Fibroblast of the aortic adventitia (primary cell): Measurements from ENCODE around the gene CFAP119. TPM values are rescaled to one million over a fixed set of nuclear protein-coding genes. Genes with fewer than 3 reads are reported as not detected.

Experiments
- DNase-seq: peaks from one replicate; pipeline ENCODE4 v3.0.0-alpha.2; 2010; ENCODE audit warnings: low read depth
- H3K4me3 ChIP-seq: 2 replicates; pipeline ENCODE4 v1.5.1; 2011; ENCODE audit warnings: low read depth, mild to moderate bottlenecking, control low read depth, low read length, moderate library complexity
- total RNA-seq: library from RNA; depleted of rRNA; stranded (reverse); fragments of >200 nt; gene quantifications from 2 replicates; pipeline ENCODE4 v1.2.3, GENCODE V29; 2012; ENCODE audit warnings: low replicate concordance
- TF ChIP-seq, protein P1 (sequence below): IDR thresholded peaks from 2 replicates; pipeline ENCODE4 v1.5.1; 2011; ENCODE audit warnings: mild to moderate bottlenecking, low read length, control low read depth, inconsistent platforms; ENCODE audit not compliant: insufficient read depth

Gene CFAP119
- total RNA-seq, 1 donor = 2.7 TPM

DNA sequence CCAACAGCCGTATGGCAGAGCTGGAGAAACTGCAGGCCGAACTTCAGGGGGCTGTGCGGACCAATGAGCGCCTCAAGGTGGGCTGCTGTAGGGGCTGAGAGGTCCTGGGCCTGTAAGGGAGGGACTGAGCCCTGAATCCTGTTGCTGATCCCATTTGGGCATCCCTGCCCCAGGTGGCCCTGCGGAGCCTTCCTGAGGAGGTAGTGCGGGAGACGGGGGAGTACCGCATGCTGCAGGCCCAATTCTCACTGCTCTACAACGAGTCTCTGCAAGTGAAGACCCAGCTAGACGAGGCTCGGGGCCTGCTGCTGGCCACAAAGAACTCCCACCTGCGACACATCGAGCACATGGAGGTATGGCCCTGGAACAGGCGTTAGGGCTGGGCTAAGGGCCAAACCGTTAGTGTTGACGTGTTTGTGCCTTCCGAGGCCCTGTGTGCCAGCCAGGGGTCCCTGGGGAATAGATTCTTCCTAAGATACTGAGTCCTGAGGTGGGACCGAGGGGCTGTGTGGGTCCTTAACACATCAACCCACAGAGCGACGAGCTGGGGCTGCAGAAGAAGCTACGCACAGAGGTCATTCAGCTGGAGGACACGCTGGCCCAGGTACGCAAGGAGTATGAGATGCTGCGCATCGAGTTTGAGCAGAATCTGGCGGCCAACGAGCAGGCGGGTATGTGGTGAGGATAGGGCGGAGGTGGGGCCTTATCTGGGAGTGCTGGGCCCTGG, 4.5 kb upstream of the CFAP119 start:
- no peak for DNase-seq
- H3K4me3 ChIP-seq = no peak overlapping the region
- TF ChIP-seq, protein P1, sequence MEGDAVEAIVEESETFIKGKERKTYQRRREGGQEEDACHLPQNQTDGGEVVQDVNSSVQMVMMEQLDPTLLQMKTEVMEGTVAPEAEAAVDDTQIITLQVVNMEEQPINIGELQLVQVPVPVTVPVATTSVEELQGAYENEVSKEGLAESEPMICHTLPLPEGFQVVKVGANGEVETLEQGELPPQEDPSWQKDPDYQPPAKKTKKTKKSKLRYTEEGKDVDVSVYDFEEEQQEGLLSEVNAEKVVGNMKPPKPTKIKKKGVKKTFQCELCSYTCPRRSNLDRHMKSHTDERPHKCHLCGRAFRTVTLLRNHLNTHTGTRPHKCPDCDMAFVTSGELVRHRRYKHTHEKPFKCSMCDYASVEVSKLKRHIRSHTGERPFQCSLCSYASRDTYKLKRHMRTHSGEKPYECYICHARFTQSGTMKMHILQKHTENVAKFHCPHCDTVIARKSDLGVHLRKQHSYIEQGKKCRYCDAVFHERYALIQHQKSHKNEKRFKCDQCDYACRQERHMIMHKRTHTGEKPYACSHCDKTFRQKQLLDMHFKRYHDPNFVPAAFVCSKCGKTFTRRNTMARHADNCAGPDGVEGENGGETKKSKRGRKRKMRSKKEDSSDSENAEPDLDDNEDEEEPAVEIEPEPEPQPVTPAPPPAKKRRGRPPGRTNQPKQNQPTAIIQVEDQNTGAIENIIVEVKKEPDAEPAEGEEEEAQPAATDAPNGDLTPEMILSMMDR = no peak

DNA sequence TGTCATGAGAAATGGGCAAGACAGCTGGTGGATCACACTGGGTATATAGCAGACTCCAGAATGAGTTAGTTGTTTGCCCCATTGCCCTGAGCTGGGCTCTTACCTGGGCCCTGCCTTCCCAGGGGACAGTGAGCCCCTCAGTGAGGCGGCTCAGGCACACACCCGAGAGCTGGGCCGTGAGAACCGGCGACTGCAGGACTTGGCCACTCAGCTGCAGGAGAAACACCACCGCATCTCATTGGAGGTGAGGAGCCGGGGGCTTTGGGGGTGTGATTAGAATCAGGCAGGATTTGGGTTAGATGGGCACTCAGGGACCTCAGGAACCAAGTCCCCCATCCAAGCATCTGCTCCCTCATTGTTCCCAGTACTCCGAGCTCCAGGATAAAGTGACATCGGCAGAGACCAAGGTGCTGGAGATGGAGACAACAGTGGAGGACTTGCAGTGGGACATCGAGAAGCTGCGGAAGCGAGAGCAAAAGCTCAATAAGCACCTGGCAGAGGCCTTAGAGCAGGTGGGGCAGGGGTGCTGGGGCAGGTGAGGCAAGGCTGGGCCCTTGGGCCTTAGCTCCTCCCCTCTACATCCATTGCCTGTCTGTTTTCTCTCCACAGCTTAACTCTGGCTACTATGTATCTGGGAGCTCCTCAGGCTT, 3.1 kb upstream of the CFAP119 start:
- H3K4me3 ChIP-seq = no peak overlapping the region
- DNase-seq = no peak
- TF ChIP-seq, protein P1 = no peak

DNA sequence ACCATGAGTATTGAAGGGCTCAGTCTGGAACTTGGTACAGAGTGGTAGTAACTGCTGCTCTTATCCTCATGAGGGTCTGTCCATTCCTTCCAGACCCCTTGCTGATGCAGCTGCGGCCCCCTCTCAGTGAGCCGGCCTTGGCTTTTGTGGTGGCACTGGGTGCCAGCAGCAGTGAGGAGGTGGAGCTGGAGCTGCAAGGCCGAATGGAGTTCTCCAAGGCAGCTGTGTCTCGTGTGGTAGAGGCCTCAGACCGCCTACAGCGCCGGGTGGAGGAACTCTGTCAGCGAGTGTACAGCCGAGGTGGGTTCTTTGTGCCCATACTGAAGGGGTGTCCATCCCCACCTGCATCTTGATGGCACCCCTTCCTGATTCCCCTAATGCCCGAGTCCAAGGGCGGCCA, 2.2 kb upstream of the CFAP119 start:
- no peak for DNase-seq
- H3K4me3 ChIP-seq = no peak overlapping the region
- TF ChIP-seq, protein P1 = no peak

DNA sequence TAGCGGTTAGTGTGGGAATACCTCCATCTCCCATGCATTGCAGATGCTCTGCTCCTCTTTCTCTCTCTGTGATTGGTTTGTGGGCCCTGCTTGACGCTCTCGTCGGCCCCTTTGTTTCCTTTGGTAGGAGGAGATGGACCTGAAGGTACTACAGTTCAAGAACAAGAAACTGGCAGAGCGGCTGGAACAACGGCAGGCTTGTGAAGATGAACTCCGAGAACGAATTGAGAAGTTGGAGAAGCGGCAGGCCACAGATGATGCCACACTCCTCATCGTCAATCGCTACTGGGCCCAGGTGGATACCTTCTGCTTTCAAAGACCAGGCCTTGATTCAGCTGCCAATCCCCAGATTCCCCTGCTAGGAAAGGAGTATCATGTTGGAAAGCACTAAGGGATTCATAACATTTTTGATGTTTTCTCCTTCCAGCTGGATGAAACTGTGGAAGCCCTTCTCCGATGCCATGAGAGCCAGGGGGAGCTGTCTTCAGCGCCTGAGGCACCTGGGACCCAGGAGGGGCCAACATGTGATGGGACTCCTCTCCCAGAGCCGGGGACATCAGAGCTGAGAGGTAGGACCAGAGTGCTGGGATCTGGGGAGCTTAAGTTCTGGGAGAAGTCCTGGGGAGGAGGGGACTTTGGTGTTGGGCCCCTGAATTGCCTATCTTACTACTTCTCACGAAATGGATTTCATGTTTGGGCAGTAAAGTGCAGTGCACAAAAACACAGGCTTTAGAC, 1.3 kb upstream of the CFAP119 start:
- H3K4me3 ChIP-seq = peak overlapping the region; percentile 95
- TF ChIP-seq, protein P1 = no peak
- DNase-seq = no peak

DNA sequence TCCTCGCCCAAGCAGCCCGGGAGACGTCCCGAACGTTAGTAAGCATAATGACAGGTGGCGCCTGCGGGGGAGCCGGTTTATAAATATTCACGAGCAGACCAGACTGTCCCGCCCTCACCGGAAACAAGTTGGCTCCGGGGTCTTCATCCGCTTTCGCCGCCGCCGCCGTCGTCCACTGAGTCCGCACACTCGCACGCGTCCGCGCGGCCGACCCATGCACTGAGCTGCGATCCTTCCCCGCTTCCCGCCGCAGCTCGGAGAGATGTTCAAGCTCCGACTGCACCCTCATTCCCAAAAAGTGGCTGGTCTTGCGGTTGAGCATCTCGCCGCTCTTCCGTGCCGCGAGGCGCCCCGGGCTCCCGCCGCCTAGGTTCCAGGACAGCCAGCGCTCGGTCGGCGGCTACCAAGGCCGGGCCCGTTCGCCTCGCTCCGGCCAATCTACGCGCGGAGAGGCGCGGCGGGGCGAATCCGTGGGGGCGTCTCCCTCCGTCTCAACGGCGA, 385 bp downstream of the CFAP119 start:
- H3K4me3 ChIP-seq = peak overlapping the region; percentile 95
- no peak for DNase-seq
- TF ChIP-seq, protein P1 = no peak

DNA sequence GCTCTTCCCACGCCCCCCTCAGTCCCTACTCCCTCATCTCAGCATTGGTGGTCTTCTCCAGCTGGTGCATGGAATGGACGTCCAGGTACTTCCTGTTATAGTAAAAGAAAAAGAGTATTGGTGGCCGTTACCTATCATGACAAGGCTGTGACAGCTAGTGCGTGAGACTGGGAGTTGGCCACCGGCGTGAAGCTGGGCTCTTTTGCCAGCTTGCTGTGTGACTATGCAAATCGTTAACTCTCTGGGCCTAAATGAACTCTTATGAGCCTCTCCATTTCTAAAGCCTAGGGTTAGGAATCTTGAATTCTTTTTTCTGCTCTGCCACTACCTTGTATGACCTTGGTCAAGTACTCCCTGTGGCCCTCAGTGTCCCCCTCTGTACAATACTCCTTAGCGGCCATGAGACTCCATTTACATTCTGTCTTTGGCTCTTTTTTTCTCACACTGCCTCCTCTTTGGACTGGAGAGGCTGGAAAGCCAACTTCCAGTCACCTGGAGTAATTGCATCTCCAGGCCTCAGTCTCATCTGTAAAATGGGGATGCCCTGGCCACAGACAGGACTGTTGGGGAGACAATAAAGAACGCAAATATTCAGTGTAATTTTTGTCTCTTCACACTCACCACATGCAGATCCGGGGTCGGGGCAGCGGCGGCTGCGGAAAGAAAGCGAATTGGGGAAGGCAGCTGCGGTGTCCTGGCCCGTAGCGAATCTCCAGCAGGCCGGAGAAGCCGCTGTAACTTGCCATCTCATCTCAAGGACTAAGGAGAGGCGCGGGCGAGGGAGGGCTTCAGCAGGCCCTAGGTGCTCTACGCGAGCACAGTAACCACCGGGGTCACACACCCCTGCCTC, 1.1 kb downstream of the CFAP119 start:
- H3K4me3 ChIP-seq = peak overlapping the region; percentile 95
- DNase-seq = no peak
- TF ChIP-seq, protein P1 = no peak
